HEK293 (cell line): ENCODE results near the gene RPL36.

Experiments
- BCL11A ChIP-seq: fragments of 450-650 bp; formaldehyde crosslinking; IDR thresholded peaks from 2 replicates; pipeline ENCODE4 v1.5.1; 2016; ENCODE audit warnings: low read depth, missing biosample characterization, missing genetic modification characterization
- MYNN ChIP-seq: fragments of 450-650 bp; formaldehyde crosslinking; IDR thresholded peaks from 2 replicates; pipeline ENCODE4 v1.5.1; 2016; ENCODE audit warnings: missing biosample characterization, missing genetic modification characterization, borderline replicate concordance
- SALL2 ChIP-seq: fragments of 450-650 bp; formaldehyde crosslinking; IDR thresholded peaks from 2 replicates; pipeline ENCODE4 v1.5.0; 2017; ENCODE audit warnings: missing biosample characterization, mild to moderate bottlenecking, missing genetic modification characterization, borderline replicate concordance
- SCRT2 ChIP-seq: fragments of 450-650 bp; formaldehyde crosslinking; IDR thresholded peaks from 2 replicates; pipeline ENCODE4 v1.5.1; 2016; ENCODE audit warnings: missing biosample characterization, missing genetic modification characterization
- ZBTB20 ChIP-seq: fragments of 450-650 bp; formaldehyde crosslinking; IDR thresholded peaks from 2 replicates; pipeline ENCODE4 v1.5.1; 2016; ENCODE audit warnings: missing biosample characterization, missing genetic modification characterization
- ZBTB48 ChIP-seq: fragments of 450-650 bp; formaldehyde crosslinking; IDR thresholded peaks from 2 replicates; pipeline ENCODE4 v1.5.1; 2016; ENCODE audit warnings: missing biosample characterization, missing genetic modification characterization
- ZBTB6 ChIP-seq: fragments of 450-650 bp; formaldehyde crosslinking; IDR thresholded peaks from 2 replicates; pipeline ENCODE4 v1.5.1; 2017; ENCODE audit warnings: missing biosample characterization, missing genetic modification characterization
- ZBTB7A ChIP-seq: fragments of 450-650 bp; formaldehyde crosslinking; IDR thresholded peaks from 2 replicates; pipeline ENCODE4 v1.5.1; 2016; ENCODE audit warnings: low read depth, missing biosample characterization, missing genetic modification characterization
- ZFHX2 ChIP-seq: fragments of 450-650 bp; formaldehyde crosslinking; conservative IDR thresholded peaks from 2 replicates; pipeline ENCODE4 v1.5.1; 2016; ENCODE audit warnings: missing biosample characterization, missing genetic modification characterization
- ZFP37 ChIP-seq: fragments of 450-650 bp; formaldehyde crosslinking; IDR thresholded peaks from 2 replicates; pipeline ENCODE4 v1.5.1; 2016; ENCODE audit warnings: missing biosample characterization, missing genetic modification characterization
- ZIC2 ChIP-seq: fragments of 450-650 bp; formaldehyde crosslinking; IDR thresholded peaks from 2 replicates; pipeline ENCODE4 v1.5.1; 2016; ENCODE audit warnings: missing biosample characterization, missing genetic modification characterization
- ZNF10 ChIP-seq: fragments of 450-650 bp; formaldehyde crosslinking; IDR thresholded peaks from 2 replicates; pipeline ENCODE4 v1.5.1; 2017; ENCODE audit warnings: missing biosample characterization, missing genetic modification characterization
- ZNF121 ChIP-seq: fragments of 450-650 bp; formaldehyde crosslinking; IDR thresholded peaks from 2 replicates; pipeline ENCODE4 v1.5.1; 2016; ENCODE audit warnings: missing biosample characterization, missing genetic modification characterization
- ZNF132 ChIP-seq: fragments of 450-650 bp; formaldehyde crosslinking; IDR thresholded peaks from 2 replicates; pipeline ENCODE4 v1.5.1; 2017; ENCODE audit warnings: missing biosample characterization, missing genetic modification characterization, borderline replicate concordance
- ZNF223 ChIP-seq: fragments of 450-650 bp; formaldehyde crosslinking; IDR thresholded peaks from 2 replicates; pipeline ENCODE4 v1.5.1; 2016; ENCODE audit warnings: missing biosample characterization, missing genetic modification characterization
- ZNF23 ChIP-seq: fragments of 450-650 bp; formaldehyde crosslinking; IDR thresholded peaks from 2 replicates; pipeline ENCODE4 v1.5.1; 2016; ENCODE audit warnings: missing biosample characterization, missing genetic modification characterization, borderline replicate concordance
- ZNF266 ChIP-seq: fragments of 450-650 bp; formaldehyde crosslinking; IDR thresholded peaks from 2 replicates; pipeline ENCODE4 v1.5.1; 2016; ENCODE audit warnings: missing biosample characterization, missing genetic modification characterization, low read depth
- ZNF302 ChIP-seq: fragments of 450-650 bp; formaldehyde crosslinking; IDR thresholded peaks from 2 replicates; pipeline ENCODE4 v1.5.1; 2016; ENCODE audit warnings: missing biosample characterization, missing genetic modification characterization, low read depth
- ZNF37A ChIP-seq: fragments of 450-650 bp; IDR thresholded peaks from 2 replicates; pipeline ENCODE4 v1.5.1; 2018; ENCODE audit warnings: missing biosample characterization, missing genetic modification characterization
- ZNF423 ChIP-seq: fragments of 450-650 bp; formaldehyde crosslinking; IDR thresholded peaks from 2 replicates; pipeline ENCODE4 v1.5.1; 2016; ENCODE audit warnings: missing biosample characterization, missing genetic modification characterization
- ZNF530 ChIP-seq: fragments of 450-650 bp; formaldehyde crosslinking; IDR thresholded peaks from 2 replicates; pipeline ENCODE4 v1.5.1; 2016; ENCODE audit warnings: low read depth, missing biosample characterization, missing genetic modification characterization
- ZNF558 ChIP-seq: fragments of 450-650 bp; formaldehyde crosslinking; IDR thresholded peaks from 2 replicates; pipeline ENCODE4 v1.5.1; 2016; ENCODE audit warnings: missing biosample characterization, missing genetic modification characterization
- ZNF560 ChIP-seq: fragments of 450-650 bp; formaldehyde crosslinking; IDR thresholded peaks from 2 replicates; pipeline ENCODE4 v1.5.1; 2017; ENCODE audit warnings: missing biosample characterization, missing genetic modification characterization, borderline replicate concordance
- ZNF747 ChIP-seq: fragments of 450-650 bp; formaldehyde crosslinking; IDR thresholded peaks from 2 replicates; pipeline ENCODE4 v1.5.1; 2016; ENCODE audit warnings: missing biosample characterization, missing genetic modification characterization
- ZNF768 ChIP-seq: fragments of 450-650 bp; formaldehyde crosslinking; IDR thresholded peaks from 2 replicates; pipeline ENCODE4 v1.5.1; 2018; ENCODE audit warnings: missing biosample characterization, mild to moderate bottlenecking, missing genetic modification characterization
- ZNF776 ChIP-seq: fragments of 450-650 bp; formaldehyde crosslinking; IDR thresholded peaks from 2 replicates; pipeline ENCODE4 v1.5.0; 2017; ENCODE audit warnings: missing biosample characterization, missing genetic modification characterization, borderline replicate concordance
- ZSCAN16 ChIP-seq: fragments of 450-650 bp; formaldehyde crosslinking; IDR thresholded peaks from 2 replicates; pipeline ENCODE4 v1.5.1; 2016; ENCODE audit warnings: missing biosample characterization, missing genetic modification characterization
- ZSCAN4 ChIP-seq: fragments of 450-650 bp; formaldehyde crosslinking; IDR thresholded peaks from 2 replicates; pipeline ENCODE4 v1.5.1; 2017; ENCODE audit warnings: missing biosample characterization, missing genetic modification characterization
- TF ChIP-seq, protein P1 (sequence below): fragments of 450-650 bp; formaldehyde crosslinking; IDR thresholded peaks from 2 replicates; pipeline ENCODE4 v1.5.1; 2016; ENCODE audit warnings: missing biosample characterization, missing genetic modification characterization
- TF ChIP-seq, protein P2 (sequence below): fragments of 450-650 bp; formaldehyde crosslinking; IDR thresholded peaks from 2 replicates; pipeline ENCODE4 v1.5.1; 2016; ENCODE audit warnings: missing biosample characterization, missing genetic modification characterization
- TF ChIP-seq, protein P3 (sequence below): fragments of 450-650 bp; formaldehyde crosslinking; IDR thresholded peaks from 2 replicates; pipeline ENCODE4 v1.5.0; 2017; ENCODE audit warnings: missing biosample characterization, missing genetic modification characterization, borderline replicate concordance

Gene RPL36

GRCh38 chr19:5697022-5697889 is 7.2 kb downstream of the RPL36 start (continued):
- TF ChIP-seq ZSCAN4 (tag by site-specific recombination) (no peak), ZNF302 (no peak), ZNF223 (tag by site-specific recombination) (peak; percentile 97), ZNF10 (peak; percentile 5; the same call in 1 of the 2 replicates), MYNN (tag by site-specific recombination) (no peak), ZBTB7A (tag by site-specific recombination) (peak; percentile 6; the same call in 1 of the 2 replicates), ZNF530 (tag by site-specific recombination) (no peak), ZNF558 (tag by site-specific recombination) (no peak), ZNF768 (tag by site-specific recombination) (no peak), ZNF37A (no peak), ZNF121 (no peak), ZBTB20 (tag by site-specific recombination) (peak; percentile 65), ZNF132 (no peak), SALL2 (tag by site-specific recombination) (no peak), ZNF423 (tag by site-specific recombination) (no peak), ZNF23 (tag by site-specific recombination) (no peak), ZNF776 (tag by site-specific recombination) (no peak), SCRT2 (tag by site-specific recombination) (no peak), ZFHX2 (peak; percentile 61), ZBTB48 (tag by site-specific recombination) (peak; percentile 45; the same call in 1 of the 2 replicates), ZNF560 (tag by site-specific recombination) (no peak), ZNF747 (tag by site-specific recombination) (no peak), ZSCAN16 (tag by site-specific recombination) (no peak), ZIC2 (tag by site-specific recombination) (0 out of 2 replicates have a peak, but pooled peaks have one; percentile 6), ZBTB6 (tag by site-specific recombination) (0 out of 2 replicates have a peak, but pooled peaks have one; percentile 48), BCL11A (tag by site-specific recombination) (peak; percentile 69), ZFP37 (tag by site-specific recombination) (no peak), ZNF266 (tag by site-specific recombination) (no peak)
- TF ChIP-seq, protein P1, sequence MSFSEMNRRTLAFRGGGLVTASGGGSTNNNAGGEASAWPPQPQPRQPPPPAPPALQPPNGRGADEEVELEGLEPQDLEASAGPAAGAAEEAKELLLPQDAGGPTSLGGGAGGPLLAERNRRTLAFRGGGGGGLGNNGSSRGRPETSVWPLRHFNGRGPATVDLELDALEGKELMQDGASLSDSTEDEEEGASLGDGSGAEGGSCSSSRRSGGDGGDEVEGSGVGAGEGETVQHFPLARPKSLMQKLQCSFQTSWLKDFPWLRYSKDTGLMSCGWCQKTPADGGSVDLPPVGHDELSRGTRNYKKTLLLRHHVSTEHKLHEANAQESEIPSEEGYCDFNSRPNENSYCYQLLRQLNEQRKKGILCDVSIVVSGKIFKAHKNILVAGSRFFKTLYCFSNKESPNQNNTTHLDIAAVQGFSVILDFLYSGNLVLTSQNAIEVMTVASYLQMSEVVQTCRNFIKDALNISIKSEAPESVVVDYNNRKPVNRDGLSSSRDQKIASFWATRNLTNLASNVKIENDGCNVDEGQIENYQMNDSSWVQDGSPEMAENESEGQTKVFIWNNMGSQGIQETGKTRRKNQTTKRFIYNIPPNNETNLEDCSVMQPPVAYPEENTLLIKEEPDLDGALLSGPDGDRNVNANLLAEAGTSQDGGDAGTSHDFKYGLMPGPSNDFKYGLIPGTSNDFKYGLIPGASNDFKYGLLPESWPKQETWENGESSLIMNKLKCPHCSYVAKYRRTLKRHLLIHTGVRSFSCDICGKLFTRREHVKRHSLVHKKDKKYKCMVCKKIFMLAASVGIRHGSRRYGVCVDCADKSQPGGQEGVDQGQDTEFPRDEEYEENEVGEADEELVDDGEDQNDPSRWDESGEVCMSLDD (tag by site-specific recombination), result no peak
- TF ChIP-seq, protein P2, sequence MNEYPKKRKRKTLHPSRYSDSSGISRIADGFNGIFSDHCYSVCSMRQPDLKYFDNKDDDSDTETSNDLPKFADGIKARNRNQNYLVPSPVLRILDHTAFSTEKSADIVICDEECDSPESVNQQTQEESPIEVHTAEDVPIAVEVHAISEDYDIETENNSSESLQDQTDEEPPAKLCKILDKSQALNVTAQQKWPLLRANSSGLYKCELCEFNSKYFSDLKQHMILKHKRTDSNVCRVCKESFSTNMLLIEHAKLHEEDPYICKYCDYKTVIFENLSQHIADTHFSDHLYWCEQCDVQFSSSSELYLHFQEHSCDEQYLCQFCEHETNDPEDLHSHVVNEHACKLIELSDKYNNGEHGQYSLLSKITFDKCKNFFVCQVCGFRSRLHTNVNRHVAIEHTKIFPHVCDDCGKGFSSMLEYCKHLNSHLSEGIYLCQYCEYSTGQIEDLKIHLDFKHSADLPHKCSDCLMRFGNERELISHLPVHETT (tag by site-specific recombination), result peak; percentile 46
- TF ChIP-seq, protein P3, sequence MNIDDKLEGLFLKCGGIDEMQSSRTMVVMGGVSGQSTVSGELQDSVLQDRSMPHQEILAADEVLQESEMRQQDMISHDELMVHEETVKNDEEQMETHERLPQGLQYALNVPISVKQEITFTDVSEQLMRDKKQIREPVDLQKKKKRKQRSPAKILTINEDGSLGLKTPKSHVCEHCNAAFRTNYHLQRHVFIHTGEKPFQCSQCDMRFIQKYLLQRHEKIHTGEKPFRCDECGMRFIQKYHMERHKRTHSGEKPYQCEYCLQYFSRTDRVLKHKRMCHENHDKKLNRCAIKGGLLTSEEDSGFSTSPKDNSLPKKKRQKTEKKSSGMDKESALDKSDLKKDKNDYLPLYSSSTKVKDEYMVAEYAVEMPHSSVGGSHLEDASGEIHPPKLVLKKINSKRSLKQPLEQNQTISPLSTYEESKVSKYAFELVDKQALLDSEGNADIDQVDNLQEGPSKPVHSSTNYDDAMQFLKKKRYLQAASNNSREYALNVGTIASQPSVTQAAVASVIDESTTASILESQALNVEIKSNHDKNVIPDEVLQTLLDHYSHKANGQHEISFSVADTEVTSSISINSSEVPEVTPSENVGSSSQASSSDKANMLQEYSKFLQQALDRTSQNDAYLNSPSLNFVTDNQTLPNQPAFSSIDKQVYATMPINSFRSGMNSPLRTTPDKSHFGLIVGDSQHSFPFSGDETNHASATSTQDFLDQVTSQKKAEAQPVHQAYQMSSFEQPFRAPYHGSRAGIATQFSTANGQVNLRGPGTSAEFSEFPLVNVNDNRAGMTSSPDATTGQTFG (tag by site-specific recombination), result no peak
